HG02885 (cell line): ENCODE measurements around the gene LRRC10B.
"Not testable (repeated sequence)": the region's sequence is repeated elsewhere in the genome, so short reads cannot be mapped to it uniquely, and the experiment has no call there.

Source experiments
- ATAC-seq: cut with Tn5 transposase; IDR thresholded peaks from one replicate; pipeline ENCODE4 v1.9.1; 2021; ENCODE audit warnings: mild to moderate bottlenecking; ENCODE audit not compliant: unreplicated experiment, poor library complexity

The LRRC10B gene

DNA sequence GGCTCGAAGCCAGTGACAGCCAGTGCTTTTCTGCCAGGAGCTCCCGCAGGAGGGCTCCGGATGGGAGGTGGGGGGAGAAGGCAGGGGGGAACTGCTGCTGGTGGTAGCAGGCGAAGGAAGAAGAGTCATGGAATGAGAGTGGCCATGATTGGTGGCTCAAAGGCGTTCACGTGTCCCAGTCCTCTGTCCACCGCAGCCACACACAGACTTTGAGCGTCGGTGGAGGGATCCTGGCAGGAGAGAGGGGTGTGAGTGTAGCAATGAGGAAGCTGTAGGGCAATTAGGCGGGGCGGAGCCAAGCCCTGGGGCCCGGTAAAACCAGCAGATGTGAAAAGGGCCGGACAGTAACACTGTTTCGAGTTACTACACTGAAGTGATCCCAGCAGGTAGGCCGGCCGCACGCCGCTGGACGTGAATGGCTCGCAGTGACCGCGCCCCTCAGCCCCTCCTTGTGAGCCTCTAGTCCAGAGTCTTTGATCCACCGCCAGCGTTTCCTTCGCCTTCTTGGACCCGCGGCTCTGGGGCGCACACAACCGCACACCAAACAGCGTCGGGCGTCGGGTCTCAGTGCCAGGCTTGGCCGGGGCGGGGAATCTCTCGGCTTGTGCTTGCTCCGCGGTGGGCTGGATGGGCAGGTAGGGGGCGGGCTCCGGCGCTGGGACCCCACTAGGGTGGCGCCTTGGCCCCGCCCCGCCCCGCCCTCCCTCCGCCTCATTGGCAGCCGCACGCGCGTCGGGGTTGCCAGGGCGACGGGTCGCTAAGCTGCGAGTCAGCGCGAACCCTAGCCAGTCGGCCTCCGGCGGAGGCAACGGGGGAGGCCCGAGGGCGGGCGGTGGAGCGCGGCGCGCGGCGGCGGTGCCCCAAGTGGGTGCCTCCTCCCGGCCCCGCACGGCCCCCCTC lies at the start of gene LRRC10B:
LRRC10B (plus strand) TSS at position 788 of the 900 bp plus-strand sequence. CDS start 250 bp downstream, outside the sequence.
- ATAC-seq = no peak

DNA sequence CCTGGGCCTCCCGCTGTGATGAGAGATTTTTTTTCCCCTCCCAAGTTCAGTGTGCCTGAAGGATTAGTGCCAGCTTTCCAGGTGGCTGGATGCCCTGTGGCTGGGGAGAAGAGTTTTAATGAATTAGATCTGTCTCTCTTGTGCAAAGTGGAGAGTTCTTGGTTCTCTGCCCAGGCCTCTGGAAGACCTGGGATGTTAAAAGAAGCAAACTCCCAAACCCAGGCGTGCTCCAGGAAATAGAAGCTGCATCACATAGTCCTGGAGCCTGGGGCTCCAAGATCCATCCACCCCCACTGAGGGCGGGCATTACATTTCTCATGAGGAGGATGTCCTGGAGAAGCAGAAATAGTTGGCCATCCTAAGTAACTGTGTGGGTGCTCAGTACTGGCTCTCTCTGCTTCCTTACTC lies 48.1 kb upstream of the LRRC10B start:
- no peak for ATAC-seq

DNA sequence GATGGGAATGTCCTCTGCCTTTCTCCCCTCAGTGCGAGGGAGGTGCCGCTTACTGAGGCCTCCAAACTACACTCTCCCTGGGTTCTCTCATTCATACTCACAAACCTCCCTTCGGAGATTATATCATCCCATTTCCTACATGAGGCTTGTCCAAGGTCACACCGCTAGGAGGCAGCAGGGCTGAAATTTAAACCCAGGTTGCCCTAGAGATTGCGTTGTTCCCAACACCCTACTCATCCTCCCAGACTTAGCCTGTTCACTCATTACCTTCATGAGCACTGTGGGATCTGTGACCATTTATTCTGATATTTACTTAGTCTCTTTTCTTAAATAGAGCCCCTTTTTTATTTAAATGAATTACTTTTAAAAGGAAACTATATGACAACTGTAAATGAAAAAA lies 47.6 kb upstream of the LRRC10B start:
- no peak for ATAC-seq

DNA sequence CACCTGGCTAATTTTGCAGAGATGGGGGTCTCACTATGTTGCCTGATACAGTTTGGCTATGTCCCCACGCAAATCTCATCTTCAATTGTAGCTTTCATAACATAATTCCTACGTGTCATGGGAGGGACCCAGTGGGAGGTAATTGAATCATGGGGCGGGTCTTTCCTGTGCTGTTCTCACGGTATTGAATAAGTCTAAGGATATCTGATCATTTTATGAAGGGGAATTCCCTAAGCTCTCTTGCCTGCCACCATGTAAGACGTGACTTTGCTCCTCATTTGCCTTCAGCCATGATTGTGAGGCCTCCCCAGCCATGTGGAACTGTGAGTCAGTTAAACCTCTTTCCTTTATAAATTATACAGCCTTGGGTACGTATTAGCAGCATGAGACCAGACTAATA lies 40.9 kb upstream of the LRRC10B start:
- ATAC-seq = not testable (repeated sequence)

DNA sequence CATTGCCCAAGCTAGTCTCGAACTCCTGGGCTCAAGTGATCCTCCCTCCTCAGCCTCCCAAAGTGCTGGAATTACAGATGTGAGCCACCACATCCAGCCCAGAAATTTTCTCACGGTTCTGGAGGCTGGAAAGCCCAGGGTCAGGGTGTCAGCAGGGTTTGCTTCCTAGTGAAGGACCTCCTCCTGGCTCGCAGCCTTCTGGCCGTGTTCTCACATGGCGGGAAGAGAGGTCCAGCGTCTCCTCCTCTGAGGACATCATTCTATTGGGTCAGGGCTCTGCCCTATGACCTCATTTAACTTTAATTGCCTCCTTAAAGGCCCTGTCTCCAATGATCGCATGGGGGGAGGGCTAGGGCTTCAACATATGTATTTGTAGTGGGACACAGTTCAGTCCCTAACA lies 40.5 kb upstream of the LRRC10B start:
- ATAC-seq = no peak

DNA sequence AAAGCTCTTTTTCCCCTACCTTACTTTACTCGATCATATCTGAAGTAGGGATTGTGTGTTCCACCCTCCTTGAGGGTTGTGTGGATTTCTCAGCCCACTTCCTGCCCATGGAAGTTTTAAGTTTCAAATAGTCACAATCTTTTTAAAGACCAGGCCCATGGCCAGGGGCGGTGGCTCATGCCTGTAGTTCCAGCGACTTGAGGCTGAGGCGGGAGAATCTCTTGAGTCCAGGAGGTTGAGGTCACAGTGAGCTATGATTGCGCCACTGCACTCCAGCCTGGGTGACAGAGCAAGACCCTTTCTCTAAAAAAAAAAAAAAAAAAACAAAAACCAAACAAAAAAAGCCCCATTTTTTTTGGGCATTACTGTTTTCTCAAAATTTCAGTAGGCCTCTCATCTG lies 36.3 kb upstream of the LRRC10B start:
- no peak for ATAC-seq

DNA sequence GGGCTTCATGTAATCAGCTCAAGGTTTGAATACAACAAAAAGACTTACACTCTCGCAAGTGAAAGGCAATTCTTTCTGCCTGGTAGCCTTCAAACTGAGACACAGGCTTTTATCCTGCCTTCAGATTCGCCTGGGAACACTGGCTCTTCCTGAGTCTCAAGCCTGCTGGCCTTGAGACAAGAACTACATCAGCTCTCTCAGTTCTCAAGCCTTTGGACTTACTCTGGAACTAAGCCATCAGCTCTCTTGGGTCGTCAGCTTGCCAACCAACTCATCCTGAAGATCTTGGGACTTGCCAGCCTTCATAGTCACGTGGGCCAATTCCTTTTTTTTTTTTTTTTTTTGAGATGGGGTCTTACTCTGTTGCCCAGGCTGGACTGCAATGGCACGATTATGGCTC lies 35.7 kb upstream of the LRRC10B start:
- no peak for ATAC-seq

DNA sequence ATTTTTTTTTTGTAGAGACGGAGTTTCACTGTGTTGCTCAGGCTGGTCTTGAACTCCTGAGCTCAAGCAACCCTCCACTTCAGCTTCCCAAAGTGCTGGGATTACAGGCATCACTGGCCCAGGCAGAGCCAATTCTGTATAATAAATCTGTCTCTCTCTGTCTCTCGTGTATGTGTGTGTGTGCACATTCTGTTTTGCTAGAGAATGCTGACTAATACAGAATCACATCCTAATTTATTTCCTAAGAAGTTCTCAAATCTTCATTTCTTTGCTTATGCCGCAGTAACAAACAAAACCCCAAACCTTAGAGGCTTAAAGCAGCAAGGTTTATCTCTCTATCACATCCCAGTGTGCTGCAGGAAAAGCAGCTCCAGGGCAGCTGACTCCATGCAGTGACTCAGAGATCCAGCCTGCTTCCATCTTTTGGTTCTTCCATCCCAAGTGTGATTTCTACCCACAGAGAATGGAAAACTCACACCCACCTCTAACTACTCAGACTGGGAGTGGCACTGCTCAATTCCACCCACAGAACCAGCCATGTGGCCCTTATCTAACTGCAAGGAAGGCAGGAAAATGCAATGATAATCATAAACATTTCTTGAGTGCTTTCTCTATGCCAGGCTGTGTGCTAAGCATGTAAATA lies 35.1 kb upstream of the LRRC10B start:
- no peak for ATAC-seq

DNA sequence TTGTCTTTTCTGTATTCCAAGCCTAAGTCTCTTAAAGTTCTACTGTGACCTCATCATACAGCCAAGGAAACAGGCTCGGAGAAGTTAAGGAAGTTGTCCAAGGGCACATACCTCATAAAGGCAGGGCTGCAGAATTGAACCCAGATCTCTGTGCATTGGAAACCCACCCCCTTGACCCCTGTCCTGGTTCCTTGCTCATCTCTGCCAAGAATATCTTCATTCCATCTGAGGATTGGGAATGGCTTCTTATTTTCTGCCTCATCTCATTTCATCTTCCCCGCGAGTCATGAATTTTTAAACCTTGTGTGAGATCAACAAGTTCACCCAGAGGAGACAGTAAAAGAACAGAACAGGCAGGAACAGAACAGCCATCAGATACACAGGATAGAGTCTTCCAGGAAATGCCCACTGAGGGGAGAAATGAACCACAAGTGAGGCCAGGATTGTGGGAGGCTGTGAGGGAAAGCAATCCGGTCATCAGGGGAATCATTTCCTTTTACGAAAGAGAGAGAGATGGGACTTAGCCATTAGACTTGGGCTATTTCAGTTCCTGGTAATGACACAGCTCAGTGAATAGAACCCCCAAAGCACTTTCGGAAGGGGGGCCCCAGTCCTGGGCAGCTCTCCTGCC lies 34.4 kb upstream of the LRRC10B start:
- no peak for ATAC-seq

DNA sequence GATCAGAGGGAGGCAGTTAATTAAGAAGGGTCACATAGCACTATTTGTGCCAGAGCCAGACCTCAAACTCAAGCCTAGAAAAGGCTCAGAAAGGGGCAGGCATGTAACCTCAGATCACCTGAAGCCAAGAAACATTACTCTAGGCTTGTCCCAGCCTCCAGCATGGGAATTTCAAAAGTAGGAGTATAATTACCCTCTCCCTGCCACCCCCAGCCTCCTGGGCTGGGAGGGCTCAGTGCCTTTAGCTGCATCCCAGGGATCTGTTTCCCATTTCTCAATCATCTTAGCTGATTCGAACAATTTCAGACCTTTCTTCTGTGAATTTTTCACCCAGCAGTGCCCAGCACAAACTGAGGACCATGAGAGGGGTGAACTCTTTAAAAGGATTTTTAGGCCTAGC lies 33.1 kb upstream of the LRRC10B start:
- ATAC-seq = no peak

DNA sequence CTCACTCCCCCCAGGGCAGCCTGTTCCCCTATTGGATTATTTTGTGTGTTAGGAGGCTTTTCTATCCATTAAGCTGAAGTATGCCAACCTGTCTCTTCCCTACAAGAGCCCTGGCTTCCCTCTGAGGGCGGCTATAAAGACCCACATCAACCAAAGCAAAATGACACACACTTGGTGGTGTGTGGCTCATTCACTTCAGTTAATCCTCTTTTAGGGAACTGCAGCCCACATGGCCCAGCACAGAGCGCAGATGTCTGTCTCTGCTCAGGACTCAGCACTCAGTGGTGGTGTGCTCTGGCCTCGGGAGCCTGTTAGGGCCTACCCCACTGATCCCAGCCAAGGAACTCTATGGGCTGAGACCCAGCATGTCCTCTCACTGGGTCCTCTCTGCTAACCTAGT lies 32.2 kb upstream of the LRRC10B start:
- ATAC-seq = no peak

DNA sequence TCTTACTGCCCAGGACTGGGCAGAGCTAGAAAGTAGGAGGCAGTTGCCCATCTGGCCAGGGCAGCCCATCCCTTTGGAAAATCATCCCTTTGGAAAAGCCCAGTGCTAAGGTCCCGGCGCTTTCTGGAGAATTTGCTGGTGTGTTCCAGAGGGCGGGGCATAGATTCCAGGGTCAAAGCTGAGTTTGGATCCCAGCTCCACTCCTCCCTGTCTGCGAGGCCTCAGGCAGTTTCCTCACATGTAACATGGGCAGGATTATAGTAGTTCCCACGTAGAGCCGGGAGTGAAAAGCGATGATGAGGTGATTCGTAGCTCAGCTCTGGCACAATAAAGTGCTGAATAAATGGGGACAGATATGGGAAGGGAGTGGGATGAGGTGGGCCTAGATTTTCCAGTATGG lies 31.4 kb upstream of the LRRC10B start:
- ATAC-seq = no peak

DNA sequence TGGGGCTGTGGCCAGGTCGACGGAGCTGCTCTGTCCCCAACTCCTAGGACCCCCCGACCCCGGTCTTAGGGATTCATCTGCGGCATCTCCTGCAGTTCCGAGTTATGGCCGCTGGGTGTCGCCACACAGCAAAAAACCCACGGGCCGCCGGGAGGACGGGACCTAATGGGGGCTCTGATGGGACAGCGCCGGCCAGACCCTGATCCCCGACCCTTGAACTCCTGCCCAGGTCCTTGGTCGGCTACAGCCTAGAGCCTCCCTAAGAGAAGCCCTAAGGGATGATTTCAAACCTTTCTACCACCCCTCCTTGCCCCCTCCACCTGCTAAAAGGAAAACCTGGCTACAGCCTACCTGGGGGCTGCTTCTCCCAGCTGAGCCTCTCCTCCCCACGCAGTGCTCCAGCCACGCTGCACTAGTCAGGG lies 30.8 kb upstream of the LRRC10B start:
- no peak for ATAC-seq

DNA sequence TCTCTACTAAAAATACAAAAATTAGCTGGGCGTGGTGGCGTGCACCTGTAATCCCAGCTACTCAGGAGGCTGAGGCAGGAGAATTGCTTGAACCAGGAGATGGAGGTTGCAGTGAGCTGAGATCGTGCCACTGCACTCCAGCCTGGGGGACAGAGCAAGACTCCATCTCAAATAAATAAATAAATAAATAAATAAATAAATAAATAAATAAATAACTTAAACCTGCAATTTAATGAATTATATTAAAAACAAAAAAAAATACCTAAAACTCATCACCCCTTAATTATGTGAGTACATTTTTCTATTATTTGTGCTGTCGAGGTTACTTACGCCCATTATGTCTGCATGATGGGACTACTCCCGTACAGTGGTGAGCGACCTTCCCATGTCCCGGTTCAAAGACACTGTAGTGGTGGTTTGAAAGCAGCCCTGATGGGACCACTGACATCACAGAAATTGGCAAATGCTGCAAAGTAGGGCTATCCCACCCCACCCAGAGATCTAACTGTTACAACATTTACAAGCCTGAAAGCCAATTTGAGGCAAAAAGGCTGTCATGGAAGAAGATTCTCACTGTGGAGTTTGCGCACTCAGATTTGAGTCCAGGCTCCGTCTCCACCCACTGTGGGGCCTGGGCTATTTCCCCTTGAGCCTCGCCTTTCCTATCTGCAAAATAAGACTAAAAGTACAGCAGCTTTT lies 29.0 kb upstream of the LRRC10B start:
- not testable (repeated sequence) for ATAC-seq

DNA sequence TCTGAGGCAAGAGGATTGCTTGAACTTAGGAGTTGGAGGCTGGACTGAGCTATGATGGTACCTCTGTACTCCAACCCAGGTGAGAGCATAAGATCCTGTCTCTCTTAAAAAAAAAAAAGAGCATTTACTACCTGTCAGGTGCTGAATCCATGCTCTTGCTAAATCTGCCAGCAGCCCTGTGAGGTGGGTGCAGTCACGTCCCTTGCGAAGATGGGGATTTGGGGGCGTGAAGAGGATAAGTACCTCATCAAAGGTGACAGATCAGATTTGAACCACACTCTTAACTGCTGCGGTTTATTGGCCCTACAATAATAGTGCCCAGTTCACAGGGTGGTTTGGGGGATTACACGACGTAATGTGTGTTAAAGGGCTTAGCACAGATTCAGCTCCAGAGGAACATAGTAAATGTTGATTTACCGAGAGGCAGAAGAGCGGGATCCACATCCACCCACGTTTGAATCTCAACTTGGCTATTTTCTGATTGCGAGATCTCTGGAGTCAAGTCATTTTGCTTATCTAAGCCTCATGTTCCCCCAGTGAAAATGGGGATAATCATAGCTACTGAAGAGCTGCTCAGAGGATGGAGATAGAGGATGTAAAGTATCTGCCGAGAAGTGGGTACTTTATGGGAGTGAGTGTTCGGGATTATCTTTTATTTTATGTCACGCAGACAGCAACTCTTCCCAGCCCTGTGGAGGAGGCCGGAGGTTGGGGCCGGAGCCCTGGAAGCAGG lies 28.1 kb upstream of the LRRC10B start:
- no peak for ATAC-seq

DNA sequence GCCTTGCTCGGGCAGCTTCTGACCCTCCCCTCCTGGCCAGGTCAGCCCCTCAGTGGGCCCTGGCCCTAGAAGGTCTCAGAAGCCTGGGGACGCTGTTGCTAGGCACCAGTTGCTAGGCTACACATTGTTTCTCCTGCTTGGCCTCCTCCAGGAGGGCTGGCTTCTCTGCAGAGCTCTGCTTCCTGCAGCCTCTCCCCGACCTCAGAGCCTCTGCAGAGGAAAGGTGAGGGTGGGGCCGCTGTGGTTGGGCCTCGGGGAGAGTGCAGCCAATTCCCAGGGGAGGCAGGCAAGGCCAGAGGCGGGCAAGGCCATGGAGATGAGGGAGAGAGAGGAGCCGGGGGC lies 27.6 kb upstream of the LRRC10B start:
- no peak for ATAC-seq

DNA sequence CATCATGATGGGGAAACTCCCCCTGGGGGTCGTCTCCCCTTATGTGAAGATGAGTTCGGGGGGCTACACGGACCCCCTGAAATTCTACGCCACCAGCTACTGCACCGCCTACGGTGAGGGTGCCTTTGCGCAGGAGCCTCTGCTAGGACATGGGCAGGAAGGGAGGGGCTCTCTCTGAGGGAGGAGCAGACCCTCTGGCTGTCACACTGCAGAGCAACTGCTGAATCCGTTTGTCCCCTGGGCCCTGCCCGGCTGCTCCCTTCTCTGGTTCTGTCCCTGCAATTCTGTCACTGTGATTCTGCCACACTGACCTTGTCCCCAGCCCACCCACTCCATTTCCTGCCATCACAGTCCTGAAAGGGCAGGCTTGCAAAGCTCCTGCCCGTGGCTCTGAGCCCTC lies 26.7 kb upstream of the LRRC10B start:
- no peak for ATAC-seq

DNA sequence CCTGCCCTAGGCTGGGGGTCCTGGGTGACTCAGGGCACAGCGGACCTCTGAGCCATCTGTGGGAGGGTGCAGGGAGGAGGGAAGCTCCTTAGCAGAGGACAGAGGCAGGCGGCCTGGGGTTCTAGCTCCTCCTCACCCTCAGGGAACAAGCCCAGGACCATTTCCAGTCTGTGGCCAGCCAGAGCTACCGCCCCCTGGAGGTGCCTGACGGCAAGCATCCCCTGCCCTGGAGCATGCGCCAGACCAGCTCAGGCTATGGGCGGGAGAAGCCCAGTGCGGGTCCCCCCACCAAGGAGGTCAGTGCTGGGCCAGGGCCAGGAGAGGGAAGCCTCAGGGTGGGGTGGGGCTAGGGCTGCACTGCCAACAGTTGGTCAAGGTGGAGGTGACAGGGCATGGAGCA lies 26.0 kb upstream of the LRRC10B start:
- no peak for ATAC-seq

DNA sequence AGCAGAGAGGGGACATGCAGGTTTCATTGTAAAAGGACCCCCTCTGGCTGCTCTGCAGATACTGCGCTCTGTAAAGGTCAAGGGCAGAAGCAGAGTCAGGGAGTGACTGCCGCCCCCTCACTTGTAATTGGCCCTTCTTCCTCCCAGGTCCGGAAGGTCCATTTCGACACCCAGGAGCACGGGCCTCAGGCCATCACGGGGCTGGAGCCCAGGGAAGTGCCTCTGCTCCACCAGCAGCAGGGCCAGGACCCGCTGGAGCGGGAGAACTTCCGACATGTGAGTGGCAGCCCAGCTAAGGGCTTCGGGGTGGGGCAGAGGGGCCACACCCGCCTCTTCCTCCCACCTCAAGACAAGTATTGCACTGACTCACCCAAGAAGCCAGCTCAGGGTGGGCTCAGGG lies 24.0 kb upstream of the LRRC10B start:
- ATAC-seq = no peak

DNA sequence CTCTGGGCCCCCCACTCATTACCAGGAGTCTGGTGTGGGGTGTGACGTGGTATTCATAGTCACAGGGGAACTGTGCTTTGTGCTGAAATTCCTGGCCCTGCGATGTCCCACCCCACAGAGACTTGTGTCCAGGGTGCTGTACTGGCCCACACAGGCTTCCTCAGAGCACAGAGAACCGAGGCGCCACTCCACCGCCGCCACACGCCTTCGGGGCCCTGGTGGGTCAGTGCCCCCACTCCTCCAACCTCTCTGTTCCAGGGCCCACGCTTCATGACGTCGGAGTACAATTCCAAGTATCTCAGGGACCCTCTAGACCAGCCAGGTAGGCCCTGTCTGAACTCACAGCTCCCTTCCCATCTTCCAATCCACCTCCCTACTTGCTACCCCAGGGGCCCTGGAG lies 23.5 kb upstream of the LRRC10B start:
- no peak for ATAC-seq
